CD4-positive, alpha-beta T cell treated with Interleukin-21 for 1 hour (primary cell): Measurements from ENCODE around the gene CFH.
A peak's percentile ranks its signal among the peaks of the same experiment; 100 is the strongest.
"Not testable (repeated sequence)": the region's sequence is repeated elsewhere in the genome, so short reads cannot be mapped to it uniquely, and the experiment has no call there.

Experiments
- DNase-seq: peaks from one replicate; pipeline ENCODE4 v3.0.0-alpha.2; 2020

CFH gene

GRCh38 chr1:196651637-196652215 lies at the start of gene CFH:
TSS of gene CFH (plus strand) at chr1:196652043. CDS start at chr1:196652118, 75 bp downstream.
- DNase-seq = peak; percentile 15

DNA sequence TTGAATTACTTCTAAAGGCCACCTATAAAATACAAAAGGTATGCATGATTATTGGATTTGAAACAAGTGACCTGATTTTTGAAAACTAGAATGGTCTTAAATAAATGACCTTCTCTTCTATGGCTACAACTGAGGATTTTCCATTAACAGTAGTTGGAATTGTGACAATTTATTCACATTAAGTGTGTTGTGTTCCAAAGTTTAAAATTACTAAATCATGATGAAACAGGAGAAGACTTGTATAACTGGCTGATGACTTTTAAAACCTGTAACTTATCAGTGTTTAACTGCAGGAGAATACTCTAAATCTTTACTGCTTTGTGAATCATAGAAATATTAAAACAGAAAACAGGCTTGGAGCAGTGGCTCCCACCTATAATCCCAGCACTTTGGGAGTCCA lies 48.2 kb upstream of the CFH start:
- DNase-seq = no peak

GRCh38 chr1:196607981-196608380 lies 43.9 kb upstream of the CFH start:
- no peak for DNase-seq

DNA sequence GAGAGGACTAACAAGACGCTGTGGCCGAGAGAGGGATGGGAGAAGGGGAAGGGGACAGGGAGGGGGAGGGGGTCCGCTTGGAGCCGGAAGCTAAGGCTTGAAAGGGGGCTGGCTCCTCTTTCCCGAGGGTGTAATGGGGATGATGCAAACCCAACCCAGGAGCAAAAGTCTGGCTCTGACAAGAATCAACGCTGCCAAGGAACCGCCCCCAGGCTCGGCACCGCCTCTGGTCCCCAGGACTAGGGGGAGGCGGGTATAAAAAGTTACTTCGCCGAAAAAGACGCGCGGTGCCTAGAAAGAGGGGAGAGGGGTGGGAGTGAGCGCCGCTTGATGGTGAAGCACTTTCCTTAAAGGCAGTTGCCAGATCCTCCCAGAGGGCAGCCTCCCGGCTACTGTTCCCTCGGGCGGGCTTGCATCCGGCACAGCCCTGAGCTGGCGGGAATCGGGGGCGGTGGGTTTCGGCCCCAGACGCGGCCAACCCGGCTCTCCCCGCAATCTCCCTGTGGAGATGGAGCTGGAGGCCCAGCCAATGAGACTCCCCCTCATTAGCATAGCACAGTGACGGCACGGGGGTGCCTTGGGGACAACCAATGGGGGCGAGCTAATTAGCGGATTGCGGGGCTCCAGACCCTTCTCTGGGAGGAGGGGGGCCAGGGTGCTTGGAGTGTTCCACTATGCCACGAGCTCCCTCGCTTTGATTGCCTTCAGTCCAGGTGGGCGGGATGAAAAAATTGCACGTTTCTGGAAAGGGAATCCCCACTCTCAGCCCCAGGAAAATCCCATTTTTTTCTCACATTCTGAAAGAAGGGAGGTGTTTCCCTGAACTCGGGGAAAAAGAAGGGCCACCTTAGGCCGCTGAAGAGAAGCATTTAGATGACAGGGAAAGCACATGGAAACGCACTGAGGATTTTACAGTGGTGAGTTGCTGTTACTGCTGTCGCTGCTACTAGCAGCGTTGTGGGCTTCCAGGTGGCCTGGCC lies 43.2 kb upstream of the CFH start, which contains the start of gene KCNT2:
KCNT2 (minus strand) TSS at position 51 of the 980 bp plus-strand sequence. CDS start 131 bp downstream, outside the sequence.
- peak; percentile 8 for DNase-seq

- DNase-seq = no peak
Measured at GRCh38 chr1:196609370-196609737, 42.5 kb upstream of the CFH start.

DNA sequence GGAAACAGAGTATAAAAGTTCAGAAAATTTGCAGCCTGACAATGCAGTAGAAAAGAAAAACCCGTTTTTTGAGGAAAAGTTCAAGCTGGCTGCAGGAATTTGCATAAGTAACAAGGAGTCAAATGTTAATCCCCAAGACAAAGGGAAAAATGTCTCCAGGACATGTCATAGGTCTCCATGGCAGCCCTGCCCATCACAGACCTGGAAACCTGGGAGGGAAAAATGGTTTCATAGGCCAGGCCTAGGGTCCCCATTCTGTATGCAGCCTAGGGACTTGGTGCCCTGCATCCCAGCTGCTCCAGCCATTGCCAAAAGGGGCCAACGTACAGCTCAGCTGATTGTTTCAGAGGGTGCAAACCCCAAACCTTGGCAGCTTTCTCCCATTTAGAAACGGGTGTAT lies 40.0 kb upstream of the CFH start:
- no peak for DNase-seq

- DNase-seq = no peak
Measured at GRCh38 chr1:196619721-196620120, 32.1 kb upstream of the CFH start.

DNA sequence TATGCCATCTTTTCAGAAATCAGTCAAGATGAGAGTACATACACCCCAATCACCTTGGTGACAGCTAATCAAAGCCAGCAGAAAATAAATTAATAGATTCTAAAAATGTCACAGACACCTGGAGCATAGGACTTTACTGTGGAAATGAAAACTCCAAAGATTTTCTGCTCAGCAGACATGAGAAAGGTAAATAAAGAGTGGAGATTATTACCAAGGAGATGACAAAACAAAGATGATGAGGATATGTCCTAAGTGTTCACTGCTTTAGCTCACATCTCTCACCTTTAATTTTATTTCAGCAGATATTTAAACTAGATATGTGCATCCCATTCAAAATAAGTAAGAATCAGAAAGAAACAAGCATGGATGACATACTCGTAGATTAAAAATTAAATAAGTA lies 28.8 kb upstream of the CFH start:
- no peak for DNase-seq

DNA sequence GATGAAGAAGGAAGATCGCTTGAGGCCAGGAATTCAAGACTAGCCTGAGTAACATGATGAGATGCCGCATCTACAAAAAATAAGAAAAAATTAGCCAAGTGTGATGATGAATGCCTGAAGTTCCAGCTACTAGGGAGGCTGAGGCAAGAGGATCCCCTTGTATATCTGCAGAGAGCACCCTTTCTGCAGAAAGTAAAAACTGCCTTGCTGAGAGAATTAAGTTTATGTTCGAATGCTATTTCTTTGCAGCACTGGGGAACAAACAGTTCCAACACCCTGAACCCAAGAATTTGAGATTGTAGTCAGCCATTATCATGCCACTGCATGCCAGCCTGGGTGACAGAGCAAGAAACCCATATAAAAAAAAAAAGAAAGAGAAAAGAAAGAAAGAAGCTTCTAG lies 23.0 kb upstream of the CFH start:
- DNase-seq = no peak

GRCh38 chr1:196637606-196638005 lies 14.2 kb upstream of the CFH start:
- DNase-seq = no peak

DNA sequence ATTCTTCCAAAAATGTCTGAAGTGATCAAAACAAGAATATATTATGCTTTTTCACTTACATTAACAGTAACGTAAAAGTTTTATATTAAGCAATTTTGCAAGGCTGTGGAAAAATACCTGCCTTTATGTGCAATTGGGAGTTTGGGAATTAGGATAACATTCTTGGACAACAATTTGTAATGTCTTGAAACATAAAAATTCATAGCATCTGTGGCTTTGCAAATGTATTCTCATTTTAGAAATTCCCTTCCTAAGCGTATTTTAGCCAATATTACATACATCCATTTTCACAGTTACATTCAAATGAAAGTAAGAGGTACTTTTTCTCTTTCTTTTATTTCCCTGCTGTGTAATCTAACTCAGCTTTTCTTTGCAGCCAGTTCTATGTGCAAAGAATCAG lies 13.4 kb upstream of the CFH start:
- DNase-seq = no peak

GRCh38 chr1:196639291-196639690 lies 12.6 kb upstream of the CFH start:
- DNase-seq = not testable (repeated sequence)

- no peak for DNase-seq
Measured at GRCh38 chr1:196640976-196641375, 10.9 kb upstream of the CFH start.

- DNase-seq = no peak
Measured at GRCh38 chr1:196649990-196650389, 1.9 kb upstream of the CFH start.

- no peak for DNase-seq
Measured at GRCh38 chr1:196650403-196650802, 1.4 kb upstream of the CFH start.

GRCh38 chr1:196651079-196651478 lies 764 bp upstream of the CFH start:
- no peak for DNase-seq

GRCh38 chr1:196654271-196654670 lies 2.4 kb downstream of the CFH start:
- no peak for DNase-seq

DNA sequence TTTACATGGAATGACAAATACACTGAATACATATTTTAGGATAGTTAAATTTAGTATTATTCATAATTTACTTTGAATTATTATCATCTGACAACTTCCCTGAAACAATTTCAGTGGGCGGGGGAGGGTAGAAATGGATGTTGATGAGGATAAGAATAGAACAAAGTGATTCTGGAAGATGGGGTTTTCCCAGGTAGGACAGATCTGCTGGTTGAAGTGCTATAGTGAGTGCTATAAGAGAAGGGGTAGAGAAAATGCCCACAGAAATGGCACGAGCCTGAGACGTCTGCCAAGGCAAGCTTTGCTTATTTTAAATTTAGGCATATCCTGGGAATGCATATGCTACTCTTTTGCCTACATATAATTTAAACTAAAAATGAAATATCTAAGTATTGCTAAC lies 3.2 kb downstream of the CFH start:
- DNase-seq = no peak

- DNase-seq = no peak
Measured at GRCh38 chr1:196655494-196655893, 3.7 kb downstream of the CFH start.

DNA sequence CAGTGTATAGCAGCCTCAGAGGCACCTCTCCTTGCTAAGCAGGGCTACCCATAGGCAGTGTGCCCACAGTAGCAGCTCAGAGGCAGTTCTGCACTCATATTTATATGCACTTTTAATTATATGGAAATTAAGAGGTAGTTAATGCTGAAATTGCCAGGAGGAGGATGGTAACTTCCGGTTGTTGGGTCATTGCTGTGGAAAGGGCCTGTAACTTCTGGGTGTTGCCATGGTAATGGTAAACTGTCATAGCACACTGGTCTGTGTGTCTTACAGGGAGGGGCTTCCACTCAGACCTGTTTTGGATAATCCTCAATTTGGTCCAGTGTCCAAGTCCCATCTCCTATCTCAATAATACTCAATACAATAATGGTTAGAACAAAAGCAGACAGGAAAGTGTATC lies 7.6 kb downstream of the CFH start:
- DNase-seq = no peak

GRCh38 chr1:196660272-196660671 lies 8.4 kb downstream of the CFH start:
- no peak for DNase-seq

DNA sequence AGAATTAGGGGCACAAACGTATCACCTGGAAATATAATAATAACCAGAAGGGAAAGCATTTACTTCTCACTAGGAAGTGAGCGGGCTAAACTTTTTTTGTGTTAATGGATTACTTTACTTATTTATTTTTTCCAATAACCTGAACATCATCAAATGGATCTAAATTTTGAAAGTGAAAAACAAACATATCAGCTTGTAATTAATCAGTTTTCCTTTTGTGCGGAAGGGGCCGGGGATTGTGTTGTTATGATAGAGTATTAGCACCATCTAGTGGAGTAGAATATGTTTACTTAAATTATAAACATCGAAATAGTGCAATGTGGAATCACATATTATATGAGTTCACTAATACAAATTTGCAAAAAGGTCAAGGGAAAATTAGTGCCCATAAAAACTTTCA lies 9.0 kb downstream of the CFH start:
- peak; percentile 33 for DNase-seq

DNA sequence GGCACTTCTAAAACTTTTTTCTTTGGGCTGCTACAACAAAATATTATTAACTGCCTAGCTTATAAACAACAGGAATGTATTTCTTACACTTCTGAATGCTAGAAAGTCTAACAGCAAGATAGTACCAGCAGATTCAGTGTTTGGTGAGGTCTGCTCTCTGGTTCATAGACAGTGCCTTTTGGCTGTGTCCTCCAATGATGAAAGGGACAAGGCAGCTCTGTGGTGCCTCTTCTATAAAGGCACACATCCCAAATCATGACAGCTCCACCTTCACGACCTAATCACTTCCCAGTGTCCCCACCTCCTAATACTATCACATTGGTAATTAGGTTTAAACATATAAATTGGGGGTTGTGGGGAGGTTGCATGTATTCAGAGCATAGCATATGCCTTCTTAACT lies 9.5 kb downstream of the CFH start:
- DNase-seq = no peak

DNA sequence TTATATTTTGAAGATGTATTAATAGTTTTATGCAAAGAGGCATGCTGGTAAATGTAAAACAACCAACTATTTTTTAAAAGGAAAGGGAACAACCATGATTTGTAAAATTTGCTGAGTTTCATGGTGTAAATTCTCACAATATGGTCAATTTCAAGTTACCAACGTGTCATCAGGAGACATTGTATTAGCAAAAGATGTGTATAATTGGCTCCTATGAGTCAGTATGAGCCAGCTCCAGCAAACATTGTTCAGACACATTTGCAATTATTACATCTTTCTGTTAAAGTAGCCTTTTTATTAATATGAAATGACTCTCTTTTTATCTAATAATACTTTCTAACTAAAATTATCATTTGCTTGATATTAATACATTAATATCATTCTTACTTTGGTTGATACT lies 15.3 kb downstream of the CFH start:
- DNase-seq = no peak
